HG02763 (cell line): Measurements from ENCODE around the gene MAG.
"Not testable (repeated sequence)": the region's sequence is repeated elsewhere in the genome, so short reads cannot be mapped to it uniquely, and the experiment has no call there.

Experiments
- ATAC-seq: cut with Tn5 transposase; IDR thresholded peaks from one replicate; pipeline ENCODE4 v1.9.1; 2021; ENCODE audit warnings: mild to moderate bottlenecking, moderate library complexity; ENCODE audit not compliant: unreplicated experiment

MAG gene

GRCh38 chr19:35358834-35359233 lies 66.9 kb downstream of the MAG start:
- ATAC-seq, result not testable (repeated sequence)

- ATAC-seq, result not testable (repeated sequence)
Measured at GRCh38 chr19:35359395-35359794, 67.4 kb downstream of the MAG start.

GRCh38 chr19:35360081-35360480 lies 68.1 kb downstream of the MAG start:
- ATAC-seq, result not testable (repeated sequence)

GRCh38 chr19:35360880-35361420 lies 69.0 kb downstream of the MAG start:
- no peak for ATAC-seq

- ATAC-seq, result no peak
Measured at GRCh38 chr19:35362261-35363000, 70.5 kb downstream of the MAG start.

- ATAC-seq, result no peak
Measured at GRCh38 chr19:35363001-35363590, 71.1 kb downstream of the MAG start.
